GM18951 (cell line): ENCODE measurements around the gene LYRM4.

ENCODE experiments used
- POLR2A ChIP-seq: IDR thresholded peaks from 4 replicates; pipeline ENCODE4 v1.6.1; 2011; ENCODE audit warnings: mild to moderate bottlenecking; ENCODE audit not compliant: insufficient read length, insufficient read depth; ENCODE audit errors: extremely low read depth
- in situ Hi-C: fragments of 300-500 bp; cut with MboI; formaldehyde crosslinking; loops from one replicate; pipeline ENCODE4 v1.12.0; 2022; ENCODE audit warnings: low sequenced_read_pairs, mixed read lengths, inconsistent platforms; ENCODE audit not compliant: unreplicated experiment

LYRM4 gene

GRCh38 chr6:5113096-5113495, 147.7 kb downstream of the LYRM4 start:
- no peak for TF ChIP-seq POLR2A
- in situ Hi-C loops: no loop called here

- no peak for TF ChIP-seq POLR2A
- in situ Hi-C loops: no loop called here
These were observed 148.5 kb downstream of the LYRM4 start for GRCh38 chr6:5112066-5112799.

GRCh38 chr6:5111626-5112025, 149.1 kb downstream of the LYRM4 start:
- no peak for TF ChIP-seq POLR2A
- in situ Hi-C loops: no loop called here

GRCh38 chr6:5110246-5110645, 150.5 kb downstream of the LYRM4 start:
- no peak for TF ChIP-seq POLR2A
- in situ Hi-C loops: no loop called here

GRCh38 chr6:5109436-5109835, 151.3 kb downstream of the LYRM4 start:
- TF ChIP-seq POLR2A: no peak
- in situ Hi-C loops: no loop called here

- TF ChIP-seq POLR2A: no peak
- in situ Hi-C loops: no loop called here
These were observed 152.1 kb downstream of the LYRM4 start for GRCh38 chr6:5108536-5109150.

- in situ Hi-C loops: no loop called here
- TF ChIP-seq POLR2A: no peak
These were observed 152.7 kb downstream of the LYRM4 start for GRCh38 chr6:5108068-5108467.

- in situ Hi-C loops: no loop called here
- TF ChIP-seq POLR2A: no peak
These were observed 153.4 kb downstream of the LYRM4 start for GRCh38 chr6:5107341-5107740.

- no peak for TF ChIP-seq POLR2A
- in situ Hi-C loops: no loop called here
These were observed 155.6 kb downstream of the LYRM4 start for GRCh38 chr6:5105146-5105545.

- in situ Hi-C loops: no loop called here
- no peak for TF ChIP-seq POLR2A
These were observed 156.1 kb downstream of the LYRM4 start for GRCh38 chr6:5104667-5105066.

- no peak for TF ChIP-seq POLR2A
- in situ Hi-C loops: no loop called here
These were observed 157.5 kb downstream of the LYRM4 start for GRCh38 chr6:5103250-5103649.

GRCh38 chr6:5102267-5102970, 158.3 kb downstream of the LYRM4 start:
- no peak for TF ChIP-seq POLR2A
- in situ Hi-C loops: no loop called here

- in situ Hi-C loops: no loop called here
- no peak for TF ChIP-seq POLR2A
These were observed 159.9 kb downstream of the LYRM4 start for GRCh38 chr6:5100806-5101205.

- no peak for TF ChIP-seq POLR2A
- in situ Hi-C loops: no loop called here
These were observed 161.2 kb downstream of the LYRM4 start for GRCh38 chr6:5099537-5099936.
